ENCODE data around the gene PLCD1.
A peak's percentile ranks its signal among the peaks of the same experiment; 100 is the strongest.

Gene PLCD1

DNA sequence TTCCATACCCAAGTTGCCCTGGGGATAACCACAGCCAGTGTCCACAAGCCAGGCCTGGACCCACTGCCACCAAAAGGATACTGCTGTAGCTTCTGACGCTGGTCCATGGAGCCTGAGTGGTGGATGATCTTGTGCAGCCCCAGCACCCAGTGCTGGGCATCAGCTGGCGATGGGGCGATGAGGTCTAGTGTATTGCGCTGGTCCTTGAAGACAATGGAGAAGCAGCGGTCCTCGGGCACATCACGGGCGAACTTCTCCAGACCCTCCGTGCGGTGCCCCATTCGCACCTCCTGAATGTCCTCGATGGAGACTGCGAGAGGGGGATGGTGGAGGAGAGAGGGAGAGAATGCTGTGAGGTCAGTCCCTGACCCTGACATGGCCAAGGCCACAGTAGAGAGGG lies 13.0 kb downstream of the PLCD1 start:
- no peak for DNase-seq

DNA sequence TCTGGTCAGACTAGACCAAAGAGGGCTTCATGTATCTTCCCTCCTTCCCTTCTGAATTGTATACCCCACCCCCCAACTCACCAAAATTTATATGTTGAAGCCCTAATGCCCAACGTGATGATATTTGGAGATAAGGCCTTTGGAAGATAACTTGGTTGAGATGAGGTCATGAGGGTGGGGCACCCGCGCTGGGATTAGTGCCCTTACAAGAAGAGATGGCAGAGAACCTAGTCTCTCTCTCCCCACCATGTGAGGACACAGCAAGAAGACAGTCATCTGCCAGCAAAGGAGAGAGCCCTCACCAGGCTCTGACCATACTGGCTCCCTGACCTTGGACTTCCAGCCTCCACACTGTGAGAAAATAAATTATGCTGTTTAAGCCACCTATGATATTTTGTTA lies 13.5 kb downstream of the PLCD1 start:
- no peak for DNase-seq

DNA sequence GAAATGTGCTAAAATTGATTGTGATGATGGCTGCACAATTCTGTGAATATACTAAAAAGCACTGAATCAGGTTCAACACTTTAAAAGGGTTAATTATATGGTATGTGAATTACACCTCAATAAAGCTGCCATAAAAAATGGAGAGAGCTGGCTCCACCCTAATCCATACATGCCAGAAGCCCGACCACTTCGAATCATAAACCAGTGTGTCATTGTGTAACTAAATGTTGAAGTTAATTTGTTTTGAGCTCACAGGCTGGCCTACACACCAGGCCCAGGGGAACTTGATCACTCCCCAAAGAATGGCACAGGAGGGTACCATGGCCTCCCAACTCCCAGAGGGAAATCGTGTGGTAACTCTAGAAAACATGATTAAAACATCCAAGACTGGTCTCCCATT lies 14.0 kb downstream of the PLCD1 start:
- no peak for DNase-seq

DNA sequence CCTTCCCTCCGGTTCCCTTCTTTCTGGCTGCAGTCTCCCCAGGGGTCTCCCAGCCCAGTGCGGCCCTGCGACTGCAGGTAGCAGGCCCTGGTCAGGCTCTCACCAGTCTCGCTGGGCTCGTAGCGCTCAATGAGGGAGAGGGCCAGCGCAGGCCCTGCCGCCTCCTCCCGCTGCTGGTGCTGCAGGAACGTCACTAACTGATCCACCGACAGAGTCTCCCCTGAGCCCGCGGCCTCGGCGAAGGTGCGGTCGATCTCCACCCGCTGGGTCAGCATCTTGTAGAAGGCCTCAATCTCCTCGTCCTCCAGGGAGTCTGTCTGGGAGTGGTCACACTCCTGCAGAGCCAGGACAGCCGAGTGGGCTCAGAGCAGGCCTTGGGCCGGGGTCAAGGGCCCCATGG lies 18.3 kb downstream of the PLCD1 start:
- DNase-seq, result no peak

DNA sequence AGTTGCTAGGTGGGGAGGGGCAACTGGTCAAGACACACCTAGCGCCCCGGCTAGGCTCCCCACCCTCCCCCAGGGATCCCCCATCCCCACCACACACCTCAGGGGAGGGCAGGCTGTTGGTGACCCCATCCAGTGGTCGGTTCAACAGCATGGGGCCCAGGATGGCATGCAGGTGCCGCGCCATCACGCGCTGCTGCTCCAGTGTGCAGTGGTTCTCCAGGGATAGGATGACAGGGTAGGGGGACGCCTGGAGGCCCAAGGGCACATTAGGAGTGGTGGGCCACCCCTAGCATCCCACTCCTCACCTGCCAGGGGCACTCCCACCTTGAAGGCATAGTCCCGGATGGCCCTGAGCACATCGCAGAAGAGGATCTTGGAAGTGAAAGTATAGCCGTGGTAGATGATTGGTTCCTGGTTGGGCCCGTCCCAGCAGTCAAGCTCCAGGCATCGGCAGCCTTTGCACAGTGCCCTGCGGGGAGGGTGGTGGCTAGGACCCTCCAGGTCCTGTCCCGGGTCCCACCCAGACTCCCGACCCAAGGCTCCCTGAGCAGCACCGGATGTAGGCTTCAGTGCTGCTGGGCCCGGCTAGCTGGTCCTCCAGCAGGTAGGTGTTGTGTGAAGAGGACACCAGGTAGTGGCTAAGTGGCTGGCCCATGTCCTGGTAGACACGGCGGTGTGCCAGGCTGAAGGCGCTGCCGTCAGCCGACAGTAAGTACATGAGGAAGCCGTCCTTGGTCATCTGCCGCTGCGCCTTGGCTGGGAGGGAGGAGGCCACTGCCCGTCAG lies 19.4 kb downstream of the PLCD1 start:
- no peak for DNase-seq

DNA sequence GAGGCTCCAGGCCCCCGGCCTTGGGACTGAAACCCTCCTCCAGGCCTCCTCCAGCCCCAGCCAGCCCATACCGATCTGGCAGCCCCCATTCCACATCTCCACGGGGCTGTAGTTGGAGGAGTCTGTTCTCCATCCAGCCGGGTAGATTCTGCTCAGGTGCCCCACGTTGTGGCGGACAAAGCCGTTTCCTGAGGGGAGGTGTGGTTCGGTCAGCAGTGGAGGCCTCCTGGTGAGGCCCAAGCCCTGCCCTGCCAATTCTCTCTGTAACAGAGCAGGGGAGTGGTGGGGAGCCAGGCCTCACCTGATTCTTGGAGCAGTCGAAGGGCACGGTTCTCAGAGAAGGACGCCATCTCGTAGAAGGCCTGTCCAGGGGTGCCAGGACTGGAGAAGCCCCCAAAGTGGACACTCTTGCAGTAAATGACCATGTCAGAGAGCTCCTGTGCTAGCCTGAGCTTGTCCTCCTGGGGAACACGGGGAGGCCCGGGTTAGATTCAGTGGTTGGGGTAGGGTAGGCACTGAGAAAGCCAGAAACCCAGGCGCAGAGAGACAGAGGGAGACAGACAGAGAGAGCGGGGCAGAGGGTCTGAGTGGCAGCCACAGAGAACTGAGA lies 20.4 kb downstream of the PLCD1 start:
- DNase-seq, result no peak

DNA sequence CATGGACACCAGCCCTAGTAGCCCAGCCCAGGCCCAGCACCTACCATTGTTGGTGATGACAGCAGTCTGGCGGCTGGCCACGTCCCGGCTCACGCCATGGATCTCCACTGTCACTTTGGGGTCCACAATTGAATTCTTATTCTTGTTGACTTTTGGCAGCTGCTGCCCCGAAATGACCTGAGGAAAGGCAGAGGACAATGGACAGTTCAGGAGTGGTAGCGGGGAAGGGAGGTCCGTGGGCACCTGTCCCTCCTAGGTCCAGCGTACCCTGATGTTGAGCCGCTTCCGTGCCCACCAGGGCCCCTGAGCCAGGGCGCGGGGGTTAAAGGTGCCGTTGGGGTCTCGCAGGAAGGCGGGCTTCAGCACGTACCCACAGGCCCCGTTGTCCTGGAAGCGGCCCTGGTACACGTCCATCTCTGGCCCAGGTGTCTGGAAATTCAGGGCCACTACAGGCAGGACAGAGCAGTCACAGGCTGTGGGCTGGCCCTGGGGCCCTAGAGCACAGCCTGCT lies 21.2 kb downstream of the PLCD1 start:
- DNase-seq, result no peak

DNA sequence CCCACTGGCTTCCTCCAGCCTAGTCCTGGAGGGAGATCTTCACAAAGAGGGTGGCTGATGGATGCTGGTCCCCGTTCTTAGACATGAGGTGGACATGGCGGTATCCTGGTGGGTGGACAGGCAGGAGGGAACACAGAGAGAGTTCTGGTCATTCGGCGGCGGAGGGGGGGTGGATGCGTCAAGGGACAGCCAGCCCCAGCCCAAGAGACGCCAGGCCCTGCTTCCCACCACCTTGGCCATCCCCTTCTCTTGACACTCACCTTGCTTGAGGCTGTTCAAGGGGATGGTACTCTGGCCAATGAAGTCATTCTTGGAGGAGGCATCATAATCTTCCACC lies 21.7 kb downstream of the PLCD1 start:
- DNase-seq, result no peak

DNA sequence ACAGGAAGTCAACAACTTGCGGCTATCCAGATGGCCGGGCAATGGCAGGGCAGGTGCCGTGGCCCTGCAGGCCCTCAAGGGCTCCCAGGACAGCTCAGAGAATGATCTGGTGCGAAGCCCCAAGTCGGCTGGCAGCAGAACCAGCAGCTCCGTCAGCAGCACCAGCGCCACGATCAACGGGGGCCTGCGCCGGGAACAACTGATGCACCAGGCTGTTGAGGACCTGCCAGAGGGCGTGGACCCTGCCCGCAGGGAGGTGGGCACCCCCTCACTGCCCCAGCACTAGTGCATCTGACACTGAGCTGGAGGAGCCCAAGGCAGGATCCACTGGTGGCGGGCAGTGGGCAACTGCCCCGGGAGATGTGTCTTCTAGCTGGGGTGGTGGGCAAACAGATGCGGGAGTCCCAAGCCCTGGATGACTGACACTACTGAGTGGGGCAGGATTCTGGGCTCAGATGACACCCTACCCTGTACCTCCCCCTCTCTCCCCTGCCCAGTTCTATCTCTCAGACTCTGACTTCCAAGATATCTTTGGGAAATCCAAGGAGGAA lies 22.9 kb downstream of the PLCD1 start:
- no peak for DNase-seq

DNA sequence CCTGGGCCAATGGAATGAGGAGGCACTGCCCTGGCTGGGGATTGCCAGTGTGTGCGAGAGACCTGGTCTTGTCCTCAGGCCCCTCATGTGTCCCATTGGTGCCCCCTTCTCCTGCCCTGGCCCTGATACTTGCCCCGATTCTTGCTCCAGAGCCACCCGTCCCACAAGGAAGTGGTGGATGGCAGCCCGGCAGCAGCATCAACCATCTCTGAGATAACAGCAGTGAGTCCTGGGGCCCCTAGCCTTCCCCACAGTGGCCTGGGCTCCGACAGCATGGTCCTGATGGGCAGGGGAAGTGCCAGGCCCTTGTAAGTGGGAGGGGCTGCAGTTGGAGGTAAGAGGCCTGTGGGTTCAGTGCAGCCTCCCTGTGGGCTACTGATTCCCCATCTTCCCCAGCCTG lies 23.4 kb downstream of the PLCD1 start:
- no peak for DNase-seq

DNA sequence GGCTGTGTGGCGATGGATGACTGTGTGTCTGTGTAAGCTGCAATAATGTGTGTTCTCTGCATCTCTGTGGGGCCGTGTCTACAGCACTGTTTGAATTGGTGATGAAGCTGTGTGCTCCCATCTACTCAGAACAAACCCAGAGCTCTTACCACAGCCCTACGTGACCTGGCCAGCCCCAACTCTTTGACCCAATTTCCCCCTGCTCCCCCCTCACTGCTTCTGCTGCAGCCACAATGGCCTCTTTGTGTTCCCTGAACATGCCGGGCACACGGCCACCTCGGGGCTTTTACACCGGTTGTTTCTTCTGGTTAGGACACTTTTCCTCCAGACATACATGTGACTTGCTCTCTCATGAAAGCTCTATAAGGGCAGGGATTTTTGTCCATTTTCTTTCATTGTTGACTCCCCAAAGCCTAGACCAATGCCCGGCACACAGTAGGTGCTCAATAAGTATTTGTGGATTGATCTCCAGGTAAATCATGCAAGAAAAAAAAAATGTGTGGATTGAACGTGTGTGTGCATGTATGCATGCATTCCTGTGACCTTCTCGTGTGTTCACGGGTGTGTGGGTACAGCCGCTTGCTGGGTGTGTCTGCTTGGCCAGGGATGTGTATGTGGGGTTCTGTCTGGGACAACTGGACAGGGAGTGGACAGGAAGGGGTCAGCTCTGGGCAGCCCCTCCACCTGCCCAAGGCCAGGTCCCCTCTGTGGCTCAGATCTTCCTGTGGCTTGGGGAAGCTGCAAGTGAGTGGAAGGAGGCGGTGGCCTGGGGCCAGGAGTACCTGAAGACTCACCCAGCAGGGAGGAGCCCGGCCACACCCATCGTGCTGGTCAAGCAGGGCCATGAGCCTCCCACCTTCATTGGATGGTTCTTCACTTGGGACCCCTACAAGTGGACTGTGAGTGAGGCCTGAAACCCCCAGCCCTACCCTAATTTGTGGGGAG lies 24.1 kb downstream of the PLCD1 start:
- DNase-seq, result no peak

DNA sequence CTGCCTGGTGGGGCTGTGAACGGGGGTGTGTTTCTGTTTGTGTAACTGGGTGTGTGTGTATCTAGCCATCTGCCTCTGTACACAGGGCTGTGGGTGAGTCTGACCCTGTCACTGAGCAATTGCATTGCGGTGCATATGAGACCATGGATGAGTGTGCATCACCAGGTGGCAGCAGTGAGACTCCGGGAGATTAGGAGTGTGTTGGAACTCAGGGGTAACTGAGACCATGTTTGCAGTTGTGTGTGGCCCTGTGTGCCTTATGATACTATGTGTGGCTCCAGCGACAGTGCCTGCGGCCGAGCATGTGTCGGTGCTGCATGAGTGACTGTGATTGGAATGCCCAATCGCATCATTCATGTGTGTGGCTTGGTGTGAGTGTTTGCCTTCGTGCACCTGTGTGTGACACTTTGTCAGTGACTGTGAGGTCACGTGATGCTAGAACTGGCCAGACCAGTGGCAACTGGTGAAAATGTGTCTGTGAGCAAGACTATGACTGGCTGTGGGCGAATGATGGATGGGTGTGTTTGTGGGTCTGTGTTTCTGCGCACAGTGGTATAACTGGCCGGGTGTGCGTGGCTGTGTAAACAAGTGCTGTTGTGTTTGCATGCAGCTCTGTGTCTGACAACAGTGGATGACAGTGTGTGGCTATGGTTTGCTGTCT lies 24.9 kb downstream of the PLCD1 start:
- peak in 3 of 5 experiments; percentile 22 to 72 (median 30) for DNase-seq

DNA sequence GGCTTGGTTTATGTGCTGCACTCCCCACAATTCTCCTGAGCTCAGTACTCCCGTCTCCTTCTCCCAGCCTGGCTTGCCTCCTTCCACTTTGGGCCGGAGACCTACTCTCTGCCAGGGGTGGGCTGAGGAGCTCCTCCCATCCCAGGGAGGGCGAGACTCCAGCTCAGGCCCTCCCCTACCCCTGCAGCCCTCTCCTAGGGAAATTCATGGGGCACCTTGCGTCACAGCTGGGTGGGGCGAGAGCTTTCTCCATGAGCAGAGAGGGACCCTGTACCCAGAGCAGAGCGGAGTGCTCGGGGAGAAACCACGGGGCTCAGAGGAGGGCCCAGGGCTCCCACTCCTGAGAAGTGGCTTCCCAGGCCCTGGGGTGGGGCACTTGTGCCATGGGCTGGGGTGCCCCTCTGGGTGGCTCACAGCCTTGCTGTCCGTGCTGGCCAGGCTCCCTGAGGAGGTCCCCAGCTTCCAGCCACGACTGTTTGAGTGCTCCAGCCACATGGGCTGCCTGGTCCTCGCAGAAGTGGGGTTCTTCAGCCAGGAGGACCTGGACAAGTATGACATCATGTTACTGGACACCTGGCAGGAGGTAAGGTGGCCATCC lies 25.5 kb downstream of the PLCD1 start:
- DNase-seq, result no peak

DNA sequence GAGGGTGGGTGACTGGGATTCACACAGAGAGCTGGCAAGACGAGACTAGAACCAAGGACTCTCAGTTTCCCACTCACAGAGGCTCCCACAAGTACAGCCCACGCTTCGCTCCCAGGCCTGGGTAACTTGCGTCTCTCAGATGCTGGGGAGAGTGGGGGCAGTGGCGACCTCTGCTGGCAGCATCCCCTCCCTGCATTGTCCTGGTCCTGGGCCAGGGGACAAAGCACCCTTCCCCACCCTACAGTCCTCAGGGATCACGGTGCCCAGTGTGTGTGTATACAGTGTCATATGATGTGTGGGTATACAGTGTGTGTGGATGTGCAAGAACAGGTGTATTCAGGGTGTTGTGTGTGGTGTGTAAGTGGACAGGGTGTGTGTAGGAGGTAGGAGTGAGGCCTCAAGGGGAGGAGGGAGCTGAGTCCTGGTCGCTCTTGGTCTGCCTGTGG lies 26.0 kb downstream of the PLCD1 start:
- peak in 4 of 5 experiments; percentile 33 to 56 (median 40) for DNase-seq

DNA sequence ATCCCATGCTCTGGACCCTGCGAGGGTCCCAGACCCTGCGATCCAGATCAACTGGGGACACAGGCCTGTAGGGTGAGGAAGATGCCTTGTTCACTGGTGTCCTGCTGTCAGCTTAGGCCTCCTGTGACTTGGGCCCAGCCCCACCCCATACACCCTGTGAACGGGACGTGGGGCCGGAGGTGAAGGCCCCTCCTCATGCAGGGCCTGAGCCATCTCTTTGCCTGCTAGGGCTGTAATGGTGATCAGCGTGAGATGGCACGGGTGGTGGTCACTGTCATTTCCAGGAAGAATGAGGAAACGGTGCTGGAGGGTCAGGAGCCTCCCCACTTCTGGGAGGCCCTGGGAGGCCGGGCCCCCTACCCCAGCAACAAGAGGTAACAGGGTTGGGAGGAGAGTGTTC lies 26.5 kb downstream of the PLCD1 start:
- no peak for DNase-seq

DNA sequence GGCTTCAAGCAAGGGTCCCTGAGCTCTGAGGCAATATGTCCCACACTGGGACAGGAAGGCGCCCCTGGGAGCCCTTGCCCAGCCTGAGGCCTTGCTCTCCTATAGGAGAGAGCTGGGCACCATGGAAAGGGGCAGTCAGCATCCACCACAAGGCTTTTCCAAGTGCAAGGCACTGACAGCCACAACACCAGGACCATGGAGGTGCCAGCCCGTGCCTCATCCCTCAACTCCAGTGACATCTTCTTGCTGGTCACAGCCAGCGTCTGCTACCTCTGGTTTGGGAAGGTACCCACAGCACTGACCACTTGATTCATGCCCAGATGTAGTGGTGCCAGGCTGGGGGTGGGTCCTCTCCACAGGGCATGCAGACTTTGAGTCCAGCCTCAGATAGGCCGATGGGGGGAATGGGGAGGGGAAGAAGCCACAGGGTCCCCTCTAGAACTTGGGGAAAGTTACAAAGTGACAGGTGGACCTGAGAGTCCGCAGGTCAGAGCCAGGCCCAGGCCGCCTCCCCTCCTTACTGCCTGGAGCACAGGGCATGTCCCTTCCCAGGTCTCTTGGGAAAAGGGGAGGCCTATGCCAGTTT lies 27.1 kb downstream of the PLCD1 start:
- DNase-seq, result no peak

DNA sequence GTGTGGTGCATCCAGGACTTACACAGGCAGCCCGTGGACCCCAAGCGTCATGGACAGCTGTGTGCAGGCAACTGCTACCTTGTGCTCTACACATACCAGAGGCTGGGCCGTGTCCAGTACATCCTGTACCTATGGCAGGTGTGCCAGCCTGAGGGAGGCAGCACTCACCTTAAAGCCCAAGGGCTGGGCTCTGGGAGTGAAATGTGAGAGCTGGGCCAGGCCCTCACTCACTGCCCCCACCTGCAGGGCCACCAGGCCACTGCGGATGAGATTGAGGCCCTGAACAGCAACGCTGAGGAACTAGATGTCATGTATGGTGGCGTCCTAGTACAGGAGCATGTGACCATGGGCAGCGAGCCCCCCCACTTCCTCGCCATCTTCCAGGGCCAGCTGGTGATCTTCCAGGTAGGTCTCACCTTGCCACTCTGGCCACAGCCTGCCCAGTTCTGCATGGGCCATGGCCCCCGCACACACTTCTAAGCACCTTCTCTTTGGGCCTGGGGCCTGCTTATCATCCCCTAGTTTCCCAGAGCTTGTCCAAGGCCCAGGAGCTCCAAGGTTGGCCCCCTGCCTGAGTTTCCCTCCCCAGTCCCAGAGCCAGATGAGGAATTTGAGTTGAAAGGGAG lies 27.9 kb downstream of the PLCD1 start:
- DNase-seq, result no peak

DNA sequence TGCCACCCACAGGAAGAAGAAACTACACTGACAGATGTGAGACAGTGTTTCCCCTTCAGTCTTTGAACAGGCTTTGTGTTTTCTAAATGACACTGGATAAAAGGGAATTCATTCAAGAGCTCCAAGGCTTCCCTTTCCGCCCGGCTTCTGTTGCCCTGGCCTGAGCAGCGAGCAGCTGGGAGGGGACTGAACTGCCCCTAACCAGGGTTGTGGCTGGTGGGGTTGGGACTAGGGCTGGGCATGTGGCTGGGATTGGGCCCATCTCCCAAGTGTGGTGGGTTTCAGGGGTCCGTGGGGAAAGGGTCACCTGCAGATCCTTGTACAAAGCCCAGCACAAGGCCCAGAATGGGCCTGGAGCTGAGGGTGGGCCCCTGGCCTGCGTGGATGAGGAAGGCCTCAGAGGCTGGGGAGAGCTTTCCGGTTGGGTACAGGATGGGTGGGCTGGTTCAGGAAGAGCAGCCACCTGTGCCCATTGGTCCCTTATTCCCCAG lies 28.4 kb downstream of the PLCD1 start:
- DNase-seq, result no peak

DNA sequence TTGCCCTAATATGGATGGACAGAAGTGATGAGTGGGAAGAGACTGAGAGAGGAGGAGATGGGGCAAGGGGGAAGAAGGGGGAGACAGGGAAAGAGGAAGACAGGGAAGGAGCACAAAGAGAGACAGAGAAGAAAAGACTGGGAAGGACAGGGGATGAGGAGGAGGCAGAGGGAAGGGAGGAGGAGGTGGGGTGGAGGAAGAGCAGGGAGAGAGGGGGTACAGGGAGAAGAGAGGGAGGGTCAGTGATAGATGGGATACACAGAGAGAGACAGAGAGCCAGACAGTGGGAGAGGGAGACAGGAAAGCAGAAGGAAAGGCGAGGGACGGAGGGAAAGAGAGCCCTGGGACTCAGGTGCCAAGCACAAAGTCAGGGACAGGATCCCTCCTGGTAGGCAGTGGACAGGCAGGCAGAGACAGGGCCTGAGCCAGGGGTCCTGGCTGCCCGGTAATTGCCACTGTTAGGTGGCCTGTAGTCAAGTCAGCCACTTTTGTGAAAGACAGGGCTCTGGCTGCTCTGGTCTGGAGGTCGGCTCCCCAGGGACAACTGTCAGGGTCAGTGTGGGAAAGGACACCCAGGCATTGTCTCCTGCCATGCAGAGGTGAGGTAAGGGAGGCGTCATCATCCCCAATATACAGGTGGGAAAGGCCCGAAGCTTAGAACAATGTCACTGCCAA lies 29.1 kb downstream of the PLCD1 start:
- no peak for DNase-seq

DNA sequence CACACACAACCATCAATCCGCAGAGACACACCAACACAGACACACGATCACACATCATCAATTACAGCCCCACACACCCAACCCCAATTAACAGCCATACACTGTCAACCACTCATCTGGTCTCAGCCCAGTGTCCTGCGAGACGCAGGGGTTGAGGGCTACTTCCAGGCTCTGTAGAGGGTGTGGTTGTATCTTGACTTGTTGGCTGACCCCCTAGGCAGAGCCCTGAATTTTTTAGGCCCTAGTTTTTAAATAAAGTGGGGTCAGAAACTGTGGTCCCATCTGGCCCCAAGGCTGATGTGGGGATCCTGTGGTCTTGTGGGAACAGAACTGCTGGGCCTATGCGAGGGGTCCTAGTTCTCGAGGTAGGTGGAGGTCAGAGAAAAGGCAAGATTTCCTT lies 29.6 kb downstream of the PLCD1 start:
- no peak for DNase-seq

All from T-helper 2 cell (primary cell).